Measurements from ENCODE around the gene ERICH6. TPM values are rescaled to one million over a fixed set of nuclear protein-coding genes. Genes with fewer than 3 reads are reported as not detected.
A peak's percentile ranks its signal among the peaks of the same experiment; 100 is the strongest.

ERICH6 gene
- total RNA-seq, result under 1 TPM; 0.21 to 0.60 TPM

GRCh38 chr3:150703756-150704344, at the start of gene ERICH6:
TSS of gene ERICH6 (minus strand) at chr3:150703920. CDS start at chr3:150703898, 22 bp downstream.
- no peaks in the 10 kb centered on the region for H3K9me3 Mint-ChIP-seq (ENCODE audit: insufficient read depth)
- H3K27ac Mint-ChIP-seq, result peak within 1 kb of the TSS; percentile 99
- peak; percentile 95 for ATAC-seq
- peaks cover 17% of the 10 kb centered on the region for H3K36me3 Mint-ChIP-seq (ENCODE audit: low read depth)
- H3K27me3 Mint-ChIP-seq (ENCODE audit: low read depth), result peaks cover 5% of the 10 kb centered on the region
- peaks cover 32% of the 10 kb centered on the region for H3K4me1 Mint-ChIP-seq (ENCODE audit: low read depth)
- POLR2A ChIA-PET, result interaction anchor here (0.7 to 3.4 kb wide), 12 partner anchors 8 to 295 kb away, joined by 3 to 31 read pairs (median 6); partner anchors contain the start of genes EIF2A, SELENOT, SERP1 and SIAH2
- CTCF ChIA-PET, result interaction anchor here (0.6 to 1.8 kb wide), 5 partner anchors 17 to 75 kb away, joined by 3 to 6 read pairs (median 3); no protein-coding TSS in a partner anchor
- peak; percentile 92 for DNase-seq
- peak within 1 kb of the TSS; percentile 95 for H3K4me3 Mint-ChIP-seq

GRCh38 chr3:150751781-150752263, 48.1 kb upstream of the ERICH6 start:
- H3K36me3 Mint-ChIP-seq (ENCODE audit: low read depth), result peaks cover 73% of the 10 kb centered on the region
- no peak for ATAC-seq
- peaks cover 67% of the 10 kb centered on the region for H3K4me1 Mint-ChIP-seq (ENCODE audit: low read depth)
- H3K4me3 Mint-ChIP-seq, result no peak overlapping the region
- no peak for DNase-seq
- H3K27me3 Mint-ChIP-seq (ENCODE audit: low read depth), result no peaks in the 10 kb centered on the region
- H3K9me3 Mint-ChIP-seq (ENCODE audit: insufficient read depth), result no peaks in the 10 kb centered on the region
- ChIA-PET CTCF (interaction anchor here (0.6 kb wide), 1 partner anchor 207 kb away, joined by 3 read pairs; no protein-coding TSS in a partner anchor), POLR2A (interaction anchor here (0.8 to 4.8 kb wide), 2 partner anchors 10 to 343 kb away, joined by 3 to 52 read pairs; partner anchors contain the start of gene SIAH2)
- H3K27ac Mint-ChIP-seq, result peak overlapping the region; percentile 46

- peaks cover 61% of the 10 kb centered on the region for H3K36me3 Mint-ChIP-seq (ENCODE audit: low read depth)
- H3K4me3 Mint-ChIP-seq, result no peak overlapping the region
- no peak for DNase-seq
- POLR2A ChIA-PET, result interaction anchor here (4.8 kb wide), 1 partner anchor 13 kb away, joined by 52 read pairs; the partner anchor contains the start of gene SIAH2
- CTCF ChIA-PET, result interaction anchor here (0.9 kb wide), 1 partner anchor 27 kb away, joined by 4 read pairs; no protein-coding TSS in a partner anchor
- no peaks in the 10 kb centered on the region for H3K9me3 Mint-ChIP-seq (ENCODE audit: insufficient read depth)
- no peak overlapping the region for H3K27ac Mint-ChIP-seq
- H3K27me3 Mint-ChIP-seq (ENCODE audit: low read depth), result no peaks in the 10 kb centered on the region
- ATAC-seq, result no peak
- peaks cover 61% of the 10 kb centered on the region for H3K4me1 Mint-ChIP-seq (ENCODE audit: low read depth)
Observed at GRCh38 chr3:150749255-150749654, 45.5 kb upstream of the ERICH6 start.

GRCh38 chr3:150748684-150749047, 44.9 kb upstream of the ERICH6 start:
- peaks cover 55% of the 10 kb centered on the region for H3K36me3 Mint-ChIP-seq (ENCODE audit: low read depth)
- ChIA-PET POLR2A (interaction anchor here (7.1 kb wide), 1 partner anchor 14 kb away, joined by 61 read pairs; the partner anchor contains the start of gene SIAH2), CTCF (interaction anchor here (1.2 kb wide), 1 partner anchor 13 kb away, joined by 3 read pairs; no protein-coding TSS in a partner anchor)
- no peak for DNase-seq
- H3K4me3 Mint-ChIP-seq, result no peak overlapping the region
- no peaks in the 10 kb centered on the region for H3K27me3 Mint-ChIP-seq (ENCODE audit: low read depth)
- H3K9me3 Mint-ChIP-seq (ENCODE audit: insufficient read depth), result no peaks in the 10 kb centered on the region
- no peak overlapping the region for H3K27ac Mint-ChIP-seq
- H3K4me1 Mint-ChIP-seq (ENCODE audit: low read depth), result peaks cover 59% of the 10 kb centered on the region
- no peak for ATAC-seq

- H3K4me3 Mint-ChIP-seq, result no peak overlapping the region
- peaks cover 62% of the 10 kb centered on the region for H3K4me1 Mint-ChIP-seq (ENCODE audit: low read depth)
- H3K27ac Mint-ChIP-seq, result no peak overlapping the region
- no peak for ATAC-seq
- POLR2A ChIA-PET, result interaction anchor here (7.1 kb wide), 1 partner anchor 15 kb away, joined by 61 read pairs; the partner anchor contains the start of gene SIAH2
- no peaks in the 10 kb centered on the region for H3K27me3 Mint-ChIP-seq (ENCODE audit: low read depth)
- CTCF ChIA-PET, result interaction anchor here (1.2 to 1.7 kb wide), 3 partner anchors 10 to 12 kb away, joined by 3 to 5 read pairs (median 4); no protein-coding TSS in a partner anchor
- peaks cover 53% of the 10 kb centered on the region for H3K36me3 Mint-ChIP-seq (ENCODE audit: low read depth)
- no peaks in the 10 kb centered on the region for H3K9me3 Mint-ChIP-seq (ENCODE audit: insufficient read depth)
- DNase-seq, result no peak
Observed at GRCh38 chr3:150747886-150748683, 44.4 kb upstream of the ERICH6 start.

- peaks cover 53% of the 10 kb centered on the region for H3K36me3 Mint-ChIP-seq (ENCODE audit: low read depth)
- ATAC-seq, result no peak
- DNase-seq, result no peak
- H3K9me3 Mint-ChIP-seq (ENCODE audit: insufficient read depth), result no peaks in the 10 kb centered on the region
- ChIA-PET POLR2A (interaction anchor here (7.1 kb wide), 1 partner anchor 16 kb away, joined by 61 read pairs; the partner anchor contains the start of gene SIAH2), CTCF (interaction anchor here (0.6 to 1.7 kb wide), 4 partner anchors 9 to 398 kb away, joined by 3 to 5 read pairs (median 4); no protein-coding TSS in a partner anchor)
- peak overlapping the region; percentile 30 for H3K27ac Mint-ChIP-seq
- H3K4me3 Mint-ChIP-seq, result no peak overlapping the region
- H3K27me3 Mint-ChIP-seq (ENCODE audit: low read depth), result no peaks in the 10 kb centered on the region
- peaks cover 55% of the 10 kb centered on the region for H3K4me1 Mint-ChIP-seq (ENCODE audit: low read depth)
Observed at GRCh38 chr3:150746791-150747590, 43.3 kb upstream of the ERICH6 start.

GRCh38 chr3:150745832-150746231, 42.1 kb upstream of the ERICH6 start:
- H3K4me3 Mint-ChIP-seq, result no peak overlapping the region
- H3K4me1 Mint-ChIP-seq (ENCODE audit: low read depth), result peaks cover 51% of the 10 kb centered on the region
- no peaks in the 10 kb centered on the region for H3K27me3 Mint-ChIP-seq (ENCODE audit: low read depth)
- ChIA-PET CTCF (interaction anchor here (0.9 kb wide), 1 partner anchor 18 kb away, joined by 3 read pairs; no protein-coding TSS in a partner anchor), POLR2A (interaction anchor here (7.1 kb wide), 1 partner anchor 17 kb away, joined by 61 read pairs; the partner anchor contains the start of gene SIAH2)
- no peaks in the 10 kb centered on the region for H3K9me3 Mint-ChIP-seq (ENCODE audit: insufficient read depth)
- H3K36me3 Mint-ChIP-seq (ENCODE audit: low read depth), result peaks cover 55% of the 10 kb centered on the region
- H3K27ac Mint-ChIP-seq, result peak overlapping the region; percentile 20
- ATAC-seq (no peak), DNase-seq (no peak)

GRCh38 chr3:150744919-150745211, 41.1 kb upstream of the ERICH6 start:
- Mint-ChIP-seq H3K4me3 (no peak overlapping the region), H3K27ac (peak overlapping the region; percentile 25), H3K4me1 (ENCODE audit: low read depth) (peaks cover 54% of the 10 kb centered on the region), H3K9me3 (ENCODE audit: insufficient read depth) (no peaks in the 10 kb centered on the region), H3K27me3 (ENCODE audit: low read depth) (no peaks in the 10 kb centered on the region), H3K36me3 (ENCODE audit: low read depth) (peaks cover 53% of the 10 kb centered on the region)
- ChIA-PET POLR2A (interaction anchor here (7.1 kb wide), 1 partner anchor 18 kb away, joined by 61 read pairs; the partner anchor contains the start of gene SIAH2), CTCF (interaction anchor here (1.0 kb wide), 1 partner anchor 43 kb away, joined by 3 read pairs; no protein-coding TSS in a partner anchor)
- no peak for DNase-seq
- ATAC-seq, result no peak

- CTCF ChIA-PET, result interaction anchor here (1.0 kb wide), 1 partner anchor 43 kb away, joined by 3 read pairs; no protein-coding TSS in a partner anchor
- DNase-seq (no peak), ATAC-seq (no peak)
- no peaks in the 10 kb centered on the region for H3K9me3 Mint-ChIP-seq (ENCODE audit: insufficient read depth)
- H3K4me1 Mint-ChIP-seq (ENCODE audit: low read depth), result peaks cover 57% of the 10 kb centered on the region
- H3K36me3 Mint-ChIP-seq (ENCODE audit: low read depth), result peaks cover 51% of the 10 kb centered on the region
- POLR2A ChIA-PET, result interaction anchor here (1.1 to 7.1 kb wide), 3 partner anchors 17 to 23 kb away, joined by 3 to 61 read pairs (median 3); partner anchors contain the start of gene SIAH2
- H3K27ac Mint-ChIP-seq, result peak overlapping the region; percentile 54
- no peaks in the 10 kb centered on the region for H3K27me3 Mint-ChIP-seq (ENCODE audit: low read depth)
- H3K4me3 Mint-ChIP-seq, result no peak overlapping the region
Observed at GRCh38 chr3:150744041-150744918, 40.6 kb upstream of the ERICH6 start.

- H3K9me3 Mint-ChIP-seq (ENCODE audit: insufficient read depth), result no peaks in the 10 kb centered on the region
- POLR2A ChIA-PET, result interaction anchor here (1.1 to 7.1 kb wide), 3 partner anchors 16 to 22 kb away, joined by 3 to 61 read pairs (median 3); partner anchors contain the start of gene SIAH2
- peaks cover 59% of the 10 kb centered on the region for H3K4me1 Mint-ChIP-seq (ENCODE audit: low read depth)
- no peak for ATAC-seq
- H3K36me3 Mint-ChIP-seq (ENCODE audit: low read depth), result peaks cover 46% of the 10 kb centered on the region
- peak overlapping the region; percentile 35 for H3K27ac Mint-ChIP-seq
- H3K27me3 Mint-ChIP-seq (ENCODE audit: low read depth), result no peaks in the 10 kb centered on the region
- H3K4me3 Mint-ChIP-seq, result no peak overlapping the region
- CTCF ChIA-PET, result interaction anchor here (0.7 kb wide), 1 partner anchor 10 kb away, joined by 3 read pairs; no protein-coding TSS in a partner anchor
- DNase-seq, result no peak
Observed at GRCh38 chr3:150743508-150743907, 39.8 kb upstream of the ERICH6 start.

Measured in activated CD8-positive, alpha-beta T cell treated with anti-CD3 and anti-CD28 coated beads, Interleukin-2, amount 10 ng/mL, durations not matched to agents 7 days and 5 days (primary cell).